SH-SY5Y (cell line): ENCODE results near the gene SH2D3A.

Source experiments
- GATA2 ChIP-seq: IDR thresholded peaks from 2 replicates; pipeline ENCODE4 v1.6.1; 2011; ENCODE audit warnings: mild to moderate bottlenecking, low read depth, low read length
- GATA3 ChIP-seq: IDR thresholded peaks from 2 replicates; pipeline ENCODE4 v1.6.1; 2011; ENCODE audit warnings: low read depth, mild to moderate bottlenecking, low read length, moderate library complexity

GRCh38 chr19:6739390-6739882 is 27.8 kb downstream of the SH2D3A start, which contains the start of gene TRIP10:
- TF ChIP-seq GATA2 (no peak), GATA3 (no peak)
